Endodermal cell (in vitro differentiated cells): ENCODE data around the gene TNPO3. TPM values are rescaled to one million over a fixed set of nuclear protein-coding genes. Genes with fewer than 3 reads are reported as not detected.

Source experiments
- DNase-seq: peaks from one replicate; pipeline ENCODE4 v3.0.0-alpha.2; 2017
- H3K27ac ChIP-seq: 2 replicates; pipeline ENCODE4 v1.5.1; 2013; ENCODE audit warnings: mild to moderate bottlenecking, low read depth, low read length, moderate library complexity
- H3K27me3 ChIP-seq: 2 replicates; pipeline ENCODE4 v1.6.1; 2013; ENCODE audit warnings: mild to moderate bottlenecking, low read length, moderate library complexity; ENCODE audit not compliant: insufficient read depth, control insufficient read depth, poor library complexity, severe bottlenecking
- H3K36me3 ChIP-seq: 2 replicates; pipeline ENCODE4 v1.7.0; 2013; ENCODE audit warnings: mild to moderate bottlenecking, low read length, moderate library complexity; ENCODE audit not compliant: control insufficient read depth, insufficient read depth
- H3K4me1 ChIP-seq: one replicate; pipeline ENCODE4 v1.7.0; 2013; ENCODE audit warnings: low read length; ENCODE audit not compliant: control insufficient read depth, insufficient read depth
- H3K4me3 ChIP-seq: 2 replicates; pipeline ENCODE4 v1.5.1; 2013; ENCODE audit warnings: mild to moderate bottlenecking, low read length, moderate library complexity
- H3K9ac ChIP-seq: 2 replicates; pipeline ENCODE4 v1.6.1; 2013; ENCODE audit warnings: mild to moderate bottlenecking, low read length, moderate library complexity; ENCODE audit not compliant: poor library complexity, severe bottlenecking; ENCODE audit errors: extremely low read depth
- H3K9me3 ChIP-seq: 2 replicates; pipeline ENCODE4 v1.6.1; 2013; ENCODE audit warnings: mild to moderate bottlenecking, low read length, moderate library complexity; ENCODE audit not compliant: control insufficient read depth
- H3K27ac Mint-ChIP-seq: 2 replicates; pipeline ENCODE4 v1.8.0; 2020; ENCODE audit warnings: mixed read lengths
- H3K27me3 Mint-ChIP-seq: 2 replicates; pipeline ENCODE4 v1.8.0; 2021; ENCODE audit warnings: mild to moderate bottlenecking, mixed read lengths; ENCODE audit not compliant: insufficient read depth
- H3K36me3 Mint-ChIP-seq: 2 replicates; pipeline ENCODE4 v1.8.0; 2020; ENCODE audit warnings: low read depth, mixed read lengths
- H3K4me1 Mint-ChIP-seq: 2 replicates; pipeline ENCODE4 v1.8.0; 2020; ENCODE audit warnings: mixed read lengths
- H3K4me3 Mint-ChIP-seq: 2 replicates; pipeline ENCODE4 v1.8.0; 2020; ENCODE audit warnings: mild to moderate bottlenecking, moderate library complexity, mixed read lengths
- H3K9me3 Mint-ChIP-seq: 2 replicates; pipeline ENCODE4 v1.8.0; 2020; ENCODE audit warnings: mild to moderate bottlenecking, mixed read lengths
- CTCF ChIP-seq: fragments of 200-600 bp; sonication (generic); conservative IDR thresholded peaks from 2 replicates; pipeline ENCODE4 v1.5.0; 2021; ENCODE audit warnings: antibody characterized with exemption, mild to moderate bottlenecking
- WGBS, 2 experiments: methylation state at CpG; one replicate each; pipeline versions ENCODE4 v1.1.5 to v1.1.7; 2013; ENCODE audit warnings: missing lambda C conversion rate in 2 of 2, mixed read lengths in 1 of 2; ENCODE audit not compliant: insufficient coverage in 1 of 2, insufficient read length in 1 of 2; 5-methylcytosine and 5-hydroxymethylcytosine counted together
- total RNA-seq, 2 donors: library from RNA; stranded (reverse); fragmentation: NEBNext Ultra II Directional in 1 of 2; extraction: Animal tissue kit (Norgen Biotek cat#: 25700) in 1 of 2; gene quantifications; 2 replicates in 1 of 2; 3 replicates in 1 of 2; pipeline ENCODE4 v1.2.1, GENCODE V29; 2021

TNPO3 gene
- total RNA-seq, 2 donors from 2014 or later: 68.0 to 73.1 TPM

- H3K27me3 ChIP-seq: peaks cover 32% of the 10 kb centered on the region
- no peak overlapping the region for H3K9ac ChIP-seq
- no peak for TF ChIP-seq CTCF
- Mint-ChIP-seq H3K9me3 (no peaks in the 10 kb centered on the region), H3K4me3 (no peak overlapping the region), H3K4me1 (peaks cover 4% of the 10 kb centered on the region), H3K27ac (no peak overlapping the region), H3K27me3 (peaks cover 39% of the 10 kb centered on the region), H3K36me3 (no peaks in the 10 kb centered on the region)
- WGBS, 2 experiments: 93 to 95% methylated on average over 12 to 16 of the region's 16 CpGs
- H3K9me3 ChIP-seq: no peaks in the 10 kb centered on the region
- H3K27ac ChIP-seq: no peak overlapping the region
- no peaks in the 10 kb centered on the region for H3K4me1 ChIP-seq
- no peaks in the 10 kb centered on the region for H3K36me3 ChIP-seq
- no peak for DNase-seq
- no peak overlapping the region for H3K4me3 ChIP-seq
These were observed 112.9 kb downstream of the TNPO3 start for GRCh38 chr7:128941946-128942526.

GRCh38 chr7:128941323-128941890 lies 113.5 kb downstream of the TNPO3 start:
- no peak for TF ChIP-seq CTCF
- Histone ChIP-seq H3K4me3 (no peak overlapping the region), H3K9ac (no peak overlapping the region), H3K27me3 (peaks cover 38% of the 10 kb centered on the region), H3K36me3 (no peaks in the 10 kb centered on the region), H3K9me3 (no peaks in the 10 kb centered on the region), H3K4me1 (no peaks in the 10 kb centered on the region), H3K27ac (no peak overlapping the region)
- H3K36me3 Mint-ChIP-seq: no peaks in the 10 kb centered on the region
- no peaks in the 10 kb centered on the region for H3K9me3 Mint-ChIP-seq
- H3K27ac Mint-ChIP-seq: no peak overlapping the region
- H3K4me1 Mint-ChIP-seq: peaks cover 4% of the 10 kb centered on the region
- no peak for DNase-seq
- H3K27me3 Mint-ChIP-seq: peaks cover 45% of the 10 kb centered on the region
- no peak overlapping the region for H3K4me3 Mint-ChIP-seq
- WGBS, 2 experiments: 81 to 83% methylated on average over 8 to 15 of the region's 15 CpGs

GRCh38 chr7:128940494-128941322 lies 114.2 kb downstream of the TNPO3 start:
- H3K4me1 ChIP-seq: no peaks in the 10 kb centered on the region
- H3K4me3 ChIP-seq: no peak overlapping the region
- no peaks in the 10 kb centered on the region for H3K36me3 Mint-ChIP-seq
- no peak overlapping the region for H3K4me3 Mint-ChIP-seq
- peaks cover 45% of the 10 kb centered on the region for H3K27me3 ChIP-seq
- DNase-seq: no peak
- H3K4me1 Mint-ChIP-seq: peaks cover 4% of the 10 kb centered on the region
- H3K27me3 Mint-ChIP-seq: peaks cover 51% of the 10 kb centered on the region
- H3K27ac Mint-ChIP-seq: no peak overlapping the region
- no peaks in the 10 kb centered on the region for H3K9me3 Mint-ChIP-seq
- WGBS, 2 experiments: 86 to 92% methylated on average over 12 to 20 of the region's 20 CpGs
- H3K9ac ChIP-seq: no peak overlapping the region
- no peak overlapping the region for H3K27ac ChIP-seq
- no peak for TF ChIP-seq CTCF
- no peaks in the 10 kb centered on the region for H3K9me3 ChIP-seq
- H3K36me3 ChIP-seq: no peaks in the 10 kb centered on the region
